CD4-positive, alpha-beta T cell treated with Interleukin-12 subunit alpha and Interleukin-12 subunit beta, for 1 hour (primary cell): ENCODE data around the gene GJB5.
"Not testable (repeated sequence)": the region's sequence is repeated elsewhere in the genome, so short reads cannot be mapped to it uniquely, and the experiment has no call there.

Experiments used
- DNase-seq: peaks from one replicate; pipeline ENCODE4 v3.0.0-alpha.2; 2020

Gene GJB5

GRCh38 chr1:34746101-34746500, 8.7 kb upstream of the GJB5 start:
- no peak for DNase-seq

- DNase-seq: no peak
These were observed 7.8 kb upstream of the GJB5 start for GRCh38 chr1:34746785-34747637.

- DNase-seq: no peak
These were observed 7.3 kb upstream of the GJB5 start for GRCh38 chr1:34747638-34747941.

GRCh38 chr1:34749992-34750391, 4.9 kb upstream of the GJB5 start:
- DNase-seq: no peak

GRCh38 chr1:34750610-34751009, 4.2 kb upstream of the GJB5 start:
- no peak for DNase-seq

GRCh38 chr1:34753163-34753562, 1.7 kb upstream of the GJB5 start:
- DNase-seq: no peak

GRCh38 chr1:34755961-34756360, 1.1 kb downstream of the GJB5 start:
- DNase-seq: no peak

- DNase-seq: no peak
These were observed 2.5 kb downstream of the GJB5 start for GRCh38 chr1:34757386-34757785.

GRCh38 chr1:34758751-34759150, 3.9 kb downstream of the GJB5 start:
- no peak for DNase-seq

GRCh38 chr1:34759503-34760357, 4.9 kb downstream of the GJB5 start, which contains the start of gene GJB4:
TSS of gene GJB4 (plus strand) at chr1:34759740. CDS start at chr1:34761255, 1,515 bp downstream.
- DNase-seq: no peak

GRCh38 chr1:34761176-34761761, 6.4 kb downstream of the GJB5 start:
- DNase-seq: no peak

GRCh38 chr1:34761776-34762307, 7.0 kb downstream of the GJB5 start:
- DNase-seq: no peak

GRCh38 chr1:34762474-34763141, 7.8 kb downstream of the GJB5 start:
- no peak for DNase-seq

GRCh38 chr1:34763142-34763781, 8.4 kb downstream of the GJB5 start:
- no peak for DNase-seq

GRCh38 chr1:34768856-34769255, 14.0 kb downstream of the GJB5 start:
- DNase-seq: no peak

- no peak for DNase-seq
These were observed 16.2 kb downstream of the GJB5 start for GRCh38 chr1:34770891-34771504.

- DNase-seq: no peak
These were observed 16.9 kb downstream of the GJB5 start for GRCh38 chr1:34771573-34772371.

GRCh38 chr1:34773114-34773513, 18.3 kb downstream of the GJB5 start:
- DNase-seq: not testable (repeated sequence)

GRCh38 chr1:34774957-34775356, 20.1 kb downstream of the GJB5 start:
- no peak for DNase-seq

GRCh38 chr1:34776911-34777310, 22.1 kb downstream of the GJB5 start:
- no peak for DNase-seq
